GM18499 (cell line): ENCODE data around the gene ADGRL3.
"Not testable (repeated sequence)": the region's sequence is repeated elsewhere in the genome, so short reads cannot be mapped to it uniquely, and the experiment has no call there.

Source experiments
- ATAC-seq: cut with Tn5 transposase; IDR thresholded peaks from one replicate; pipeline ENCODE4 v1.9.1; 2021; ENCODE audit warnings: moderate number of reproducible peaks; ENCODE audit not compliant: insufficient read depth, unreplicated experiment

Gene ADGRL3

GRCh38 chr4:61675464-61675863 is 475.3 kb downstream of the ADGRL3 start:
- ATAC-seq, result no peak

GRCh38 chr4:61678297-61678696 is 478.2 kb downstream of the ADGRL3 start:
- no peak for ATAC-seq

GRCh38 chr4:61693520-61693919 is 493.4 kb downstream of the ADGRL3 start:
- ATAC-seq, result no peak

- no peak for ATAC-seq
These were observed 514.3 kb downstream of the ADGRL3 start for GRCh38 chr4:61714387-61714911.

- ATAC-seq, result no peak
These were observed 516.3 kb downstream of the ADGRL3 start for GRCh38 chr4:61716426-61716825.

- ATAC-seq, result no peak
These were observed 523.4 kb downstream of the ADGRL3 start for GRCh38 chr4:61723492-61723891.

- ATAC-seq, result no peak
These were observed 527.2 kb downstream of the ADGRL3 start for GRCh38 chr4:61727286-61727685.

GRCh38 chr4:61734409-61734808 is 534.3 kb downstream of the ADGRL3 start:
- ATAC-seq, result no peak

- no peak for ATAC-seq
These were observed 539.8 kb downstream of the ADGRL3 start for GRCh38 chr4:61739887-61740286.

GRCh38 chr4:61740886-61741285 is 540.8 kb downstream of the ADGRL3 start:
- ATAC-seq, result no peak

- no peak for ATAC-seq
These were observed 541.4 kb downstream of the ADGRL3 start for GRCh38 chr4:61741327-61742096.

GRCh38 chr4:61750810-61751209 is 550.7 kb downstream of the ADGRL3 start:
- no peak for ATAC-seq

- ATAC-seq, result no peak
These were observed 552.5 kb downstream of the ADGRL3 start for GRCh38 chr4:61752617-61753016.

- no peak for ATAC-seq
These were observed 553.6 kb downstream of the ADGRL3 start for GRCh38 chr4:61753739-61754138.

- not testable (repeated sequence) for ATAC-seq
These were observed 556.8 kb downstream of the ADGRL3 start for GRCh38 chr4:61756937-61757336.

- ATAC-seq, result not testable (repeated sequence)
These were observed 557.9 kb downstream of the ADGRL3 start for GRCh38 chr4:61757983-61758382.

GRCh38 chr4:61758596-61758995 is 558.5 kb downstream of the ADGRL3 start:
- ATAC-seq, result not testable (repeated sequence)

- not testable (repeated sequence) for ATAC-seq
These were observed 559.1 kb downstream of the ADGRL3 start for GRCh38 chr4:61759245-61759644.

GRCh38 chr4:61759885-61760284 is 559.8 kb downstream of the ADGRL3 start:
- ATAC-seq, result not testable (repeated sequence)

- no peak for ATAC-seq
These were observed 560.7 kb downstream of the ADGRL3 start for GRCh38 chr4:61760820-61761219.

- ATAC-seq, result no peak
These were observed 562.8 kb downstream of the ADGRL3 start for GRCh38 chr4:61762722-61763627.
